B cell (primary cell): Measurements from ENCODE around the gene FER.

ENCODE experiments used
- EZH2 ChIP-seq: IDR thresholded peaks from 2 replicates; pipeline ENCODE4 v1.6.1; 2012; ENCODE audit warnings: borderline replicate concordance, low read depth, mild to moderate bottlenecking, moderate library complexity, low read length; ENCODE audit not compliant: insufficient read depth, poor library complexity, severe bottlenecking
- TF ChIP-seq, protein P1 (sequence below): fragments of 200-600 bp; IDR thresholded peaks from one replicate; pipeline ENCODE4 v1.8.0; 2022; ENCODE audit warnings: antibody characterized with exemption, mild to moderate bottlenecking

DNA sequence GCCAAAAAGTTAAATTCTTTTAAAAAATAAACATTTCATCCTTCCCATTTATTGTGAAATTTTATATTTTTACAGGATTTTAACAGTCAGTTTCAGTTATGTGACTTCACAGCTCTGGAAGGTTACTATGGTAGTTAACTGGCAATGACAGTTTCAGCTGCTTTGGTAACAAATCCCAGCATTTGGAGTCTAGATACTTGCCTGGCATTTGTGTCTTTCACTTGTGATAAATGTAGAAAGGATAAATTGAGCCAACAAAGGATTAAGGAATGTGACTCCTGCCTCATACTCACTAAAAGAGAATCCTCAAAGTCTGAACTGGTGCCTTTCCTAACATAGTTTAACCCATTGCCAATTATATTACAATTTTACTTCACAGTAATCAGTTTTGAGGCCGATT, 315.5 kb downstream of the FER start:
- TF ChIP-seq, protein P1, sequence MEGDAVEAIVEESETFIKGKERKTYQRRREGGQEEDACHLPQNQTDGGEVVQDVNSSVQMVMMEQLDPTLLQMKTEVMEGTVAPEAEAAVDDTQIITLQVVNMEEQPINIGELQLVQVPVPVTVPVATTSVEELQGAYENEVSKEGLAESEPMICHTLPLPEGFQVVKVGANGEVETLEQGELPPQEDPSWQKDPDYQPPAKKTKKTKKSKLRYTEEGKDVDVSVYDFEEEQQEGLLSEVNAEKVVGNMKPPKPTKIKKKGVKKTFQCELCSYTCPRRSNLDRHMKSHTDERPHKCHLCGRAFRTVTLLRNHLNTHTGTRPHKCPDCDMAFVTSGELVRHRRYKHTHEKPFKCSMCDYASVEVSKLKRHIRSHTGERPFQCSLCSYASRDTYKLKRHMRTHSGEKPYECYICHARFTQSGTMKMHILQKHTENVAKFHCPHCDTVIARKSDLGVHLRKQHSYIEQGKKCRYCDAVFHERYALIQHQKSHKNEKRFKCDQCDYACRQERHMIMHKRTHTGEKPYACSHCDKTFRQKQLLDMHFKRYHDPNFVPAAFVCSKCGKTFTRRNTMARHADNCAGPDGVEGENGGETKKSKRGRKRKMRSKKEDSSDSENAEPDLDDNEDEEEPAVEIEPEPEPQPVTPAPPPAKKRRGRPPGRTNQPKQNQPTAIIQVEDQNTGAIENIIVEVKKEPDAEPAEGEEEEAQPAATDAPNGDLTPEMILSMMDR = no peak
- TF ChIP-seq EZH2 = no peak
